RWPE2 (cell line): ENCODE data around the gene INSYN2A.

Source experiments
- ATAC-seq: fragments of 200-7000 bp; cut with Tn5 transposase; 3 replicates; pipeline ENCODE4 v1.9.1; 2021; ENCODE audit warnings: low read depth
- DNase-seq: peaks from one replicate; pipeline ENCODE4 v3.0.0-alpha.2; 2020; ENCODE audit warnings: low spot score
- H3K27ac ChIP-seq: fragments of 450-650 bp; 2 replicates; pipeline ENCODE4 v1.5.1; 2017; ENCODE audit warnings: mild to moderate bottlenecking; ENCODE audit not compliant: poor library complexity, severe bottlenecking
- H3K27me3 ChIP-seq: fragments of 250-450 bp; sonication (Bioruptor Pico); 2 replicates; pipeline ENCODE4 v1.5.1; 2021; ENCODE audit warnings: mild to moderate bottlenecking, moderate library complexity; ENCODE audit not compliant: insufficient read depth, poor library complexity, severe bottlenecking
- H3K36me3 ChIP-seq: fragments of 250-450 bp; sonication (Bioruptor Pico); 2 replicates; pipeline ENCODE4 v1.5.1; 2020; ENCODE audit warnings: low read depth, mild to moderate bottlenecking, moderate library complexity
- H3K4me1 ChIP-seq: fragments of 250-450 bp; sonication (Bioruptor Pico); 2 replicates; pipeline ENCODE4 v1.5.1; 2021; ENCODE audit warnings: mild to moderate bottlenecking, moderate library complexity; ENCODE audit not compliant: insufficient read depth, poor library complexity, severe bottlenecking
- H3K4me3 ChIP-seq: fragments of 250-450 bp; sonication (Bioruptor Pico); 2 replicates; pipeline ENCODE4 v1.5.1; 2021; ENCODE audit warnings: mild to moderate bottlenecking, moderate library complexity; ENCODE audit not compliant: severe bottlenecking
- H3K9me3 ChIP-seq: fragments of 250-450 bp; sonication (Bioruptor Pico); 2 replicates; pipeline ENCODE4 v1.5.1; 2021; ENCODE audit warnings: mild to moderate bottlenecking, moderate library complexity; ENCODE audit not compliant: severe bottlenecking
- CTCF ChIP-seq: fragments of 450-650 bp; IDR thresholded peaks from one replicate; pipeline ENCODE4 v1.5.1; 2017; ENCODE audit warnings: mild to moderate bottlenecking, moderate library complexity; ENCODE audit not compliant: poor library complexity, severe bottlenecking

The INSYN2A gene

GRCh38 chr10:127196282-127197153 lies at the start of gene INSYN2A:
Gene INSYN2A, minus strand, starts transcription at chr10:127196591. Its CDS starts 20,196 bp downstream, at chr10:127176395.
- H3K4me1 ChIP-seq = no peaks in the 10 kb centered on the region
- peak; percentile 63 for ATAC-seq
- TF ChIP-seq CTCF = peak; percentile 3
- H3K27me3 ChIP-seq = peaks cover 17% of the 10 kb centered on the region
- H3K27ac ChIP-seq = no peak within 1 kb of the TSS
- H3K4me3 ChIP-seq = peak within 1 kb of the TSS; percentile 34
- no peak for DNase-seq
- no peaks in the 10 kb centered on the region for H3K36me3 ChIP-seq
- H3K9me3 ChIP-seq = no peaks in the 10 kb centered on the region

- DNase-seq (no peak), ATAC-seq (no peak)
- H3K27me3 ChIP-seq = no peaks in the 10 kb centered on the region
- no peaks in the 10 kb centered on the region for H3K4me1 ChIP-seq
- 0 out of 2 replicates have a peak, but pooled peaks cover 4% of the 10 kb centered on the region for H3K36me3 ChIP-seq
- H3K27ac ChIP-seq = no peak overlapping the region
- H3K9me3 ChIP-seq = no peaks in the 10 kb centered on the region
- no peak overlapping the region for H3K4me3 ChIP-seq
- no peak for TF ChIP-seq CTCF
Measured at GRCh38 chr10:127245456-127245855, 49.1 kb upstream of the INSYN2A start.

- peak; percentile 53 for TF ChIP-seq CTCF
- peak; percentile 61; the same call in 1 of the 3 replicates for ATAC-seq
- no peaks in the 10 kb centered on the region for H3K27me3 ChIP-seq
- no peaks in the 10 kb centered on the region for H3K4me1 ChIP-seq
- DNase-seq = no peak
- H3K9me3 ChIP-seq = no peaks in the 10 kb centered on the region
- no peaks in the 10 kb centered on the region for H3K36me3 ChIP-seq
- H3K27ac ChIP-seq = no peak overlapping the region
- no peak overlapping the region for H3K4me3 ChIP-seq
Measured at GRCh38 chr10:127243490-127244272, 47.3 kb upstream of the INSYN2A start.

GRCh38 chr10:127242914-127243313 lies 46.5 kb upstream of the INSYN2A start:
- ATAC-seq (no peak), DNase-seq (no peak)
- Histone ChIP-seq H3K27ac (no peak overlapping the region), H3K4me1 (no peaks in the 10 kb centered on the region), H3K27me3 (no peaks in the 10 kb centered on the region), H3K36me3 (no peaks in the 10 kb centered on the region), H3K4me3 (no peak overlapping the region), H3K9me3 (no peaks in the 10 kb centered on the region)
- TF ChIP-seq CTCF = no peak
